Measurements from ENCODE around the gene BABAM2. TPM values are rescaled to one million over a fixed set of nuclear protein-coding genes. Genes with fewer than 3 reads are reported as not detected.

BABAM2 gene
- total RNA-seq, 2 experiments from 2014 or later = 66.8 to 68.4 TPM

- Mint-ChIP-seq H3K4me1 (ENCODE audit: low read depth) (peaks cover 15% of the 10 kb centered on the region), H3K27ac (no peak overlapping the region), H3K27me3 (no peaks in the 10 kb centered on the region), H3K4me3 (no peak overlapping the region), H3K36me3 (ENCODE audit: low read depth) (peaks cover 10% of the 10 kb centered on the region), H3K9me3 (no peaks in the 10 kb centered on the region)
- ChIA-PET POLR2A (no interaction called here), CTCF (no interaction called here)
- intact Hi-C loops (cut with micrococcal nuclease) = no loop called here
- TF ChIP-seq CTCF (IDR thresholded peaks at IDR 0.05) = no peak
- ATAC-seq = no peak
- DNase-seq = no peak
Measured at GRCh38 chr2:28267282-28267681, 376.8 kb downstream of the BABAM2 start.

GRCh38 chr2:28268386-28268785 lies 377.9 kb downstream of the BABAM2 start:
- H3K27me3 Mint-ChIP-seq = no peaks in the 10 kb centered on the region
- intact Hi-C loops (cut with micrococcal nuclease) = no loop called here
- no peaks in the 10 kb centered on the region for H3K9me3 Mint-ChIP-seq
- H3K36me3 Mint-ChIP-seq (ENCODE audit: low read depth) = peaks cover 11% of the 10 kb centered on the region
- ATAC-seq (no peak), DNase-seq (no peak)
- TF ChIP-seq CTCF (IDR thresholded peaks at IDR 0.05) = no peak
- H3K4me3 Mint-ChIP-seq = no peak overlapping the region
- peaks cover 15% of the 10 kb centered on the region for H3K4me1 Mint-ChIP-seq (ENCODE audit: low read depth)
- H3K27ac Mint-ChIP-seq = no peak overlapping the region
- ChIA-PET POLR2A (interaction anchor here (0.6 kb wide), 1 partner anchor 432 kb away, joined by 4 read pairs; no protein-coding TSS in a partner anchor), CTCF (no interaction called here)

GRCh38 chr2:28269019-28269784 lies 378.7 kb downstream of the BABAM2 start:
- POLR2A ChIA-PET = interaction anchor here (0.6 kb wide), 1 partner anchor 433 kb away, joined by 4 read pairs; no protein-coding TSS in a partner anchor
- intact Hi-C loops (cut with micrococcal nuclease) = no loop called here
- no peak for TF ChIP-seq CTCF (IDR thresholded peaks at IDR 0.05)
- H3K27ac Mint-ChIP-seq = no peak overlapping the region
- H3K4me3 Mint-ChIP-seq = no peak overlapping the region
- ATAC-seq (no peak), DNase-seq (no peak)
- no peaks in the 10 kb centered on the region for H3K27me3 Mint-ChIP-seq
- CTCF ChIA-PET = no interaction called here
- H3K4me1 Mint-ChIP-seq (ENCODE audit: low read depth) = peaks cover 20% of the 10 kb centered on the region
- H3K9me3 Mint-ChIP-seq = no peaks in the 10 kb centered on the region
- H3K36me3 Mint-ChIP-seq (ENCODE audit: low read depth) = peaks cover 14% of the 10 kb centered on the region

- ChIA-PET CTCF (interaction anchor here (0.5 to 1.8 kb wide), 2 partner anchors 137 to 588 kb away, joined by 3 to 4 read pairs; no protein-coding TSS in a partner anchor), POLR2A (interaction anchor here (0.5 to 1.2 kb wide), 3 partner anchors 17 to 222 kb away, joined by 3 to 4 read pairs (median 3); no protein-coding TSS in a partner anchor)
- intact Hi-C loops (cut with micrococcal nuclease) = no loop called here
- ATAC-seq (no peak), DNase-seq (no peak)
- H3K27ac Mint-ChIP-seq = no peak overlapping the region
- no peaks in the 10 kb centered on the region for H3K9me3 Mint-ChIP-seq
- no peaks in the 10 kb centered on the region for H3K27me3 Mint-ChIP-seq
- H3K36me3 Mint-ChIP-seq (ENCODE audit: low read depth) = peaks cover 13% of the 10 kb centered on the region
- peaks cover 29% of the 10 kb centered on the region for H3K4me1 Mint-ChIP-seq (ENCODE audit: low read depth)
- H3K4me3 Mint-ChIP-seq = no peak overlapping the region
- TF ChIP-seq CTCF (IDR thresholded peaks at IDR 0.05) = no peak
Measured at GRCh38 chr2:28270456-28271152, 380.1 kb downstream of the BABAM2 start.
